Memory B cell (primary cell): ENCODE results near the gene RCAN1.
A peak's percentile ranks its signal among the peaks of the same experiment; 100 is the strongest.
"Not testable (repeated sequence)": the region's sequence is repeated elsewhere in the genome, so short reads cannot be mapped to it uniquely, and the experiment has no call there.

ENCODE experiments used
- ATAC-seq: fragments of 150-1000 bp; cut with Tn5 transposase; 2 replicates; pipeline ENCODE4 v1.10.0; 2021; ENCODE audit warnings: low read depth, mild to moderate bottlenecking, moderate library complexity
- DNase-seq, 2 donors: peaks; one replicate each; pipeline ENCODE4 v3.0.0; 2022; ENCODE audit warnings: low spot score in 2 of 2
- H3K27ac Mint-ChIP-seq: one replicate; pipeline ENCODE4 v1.8.0; 2022; ENCODE audit warnings: mild to moderate bottlenecking, moderate library complexity, mixed read lengths
- H3K27me3 Mint-ChIP-seq: one replicate; pipeline ENCODE4 v1.8.0; 2022; ENCODE audit warnings: mixed read lengths
- H3K36me3 Mint-ChIP-seq: one replicate; pipeline ENCODE4 v1.8.0; 2022; ENCODE audit warnings: mild to moderate bottlenecking, mixed read lengths
- H3K4me1 Mint-ChIP-seq: one replicate; pipeline ENCODE4 v1.8.0; 2022; ENCODE audit warnings: mixed read lengths
- H3K4me3 Mint-ChIP-seq: one replicate; pipeline ENCODE4 v1.8.0; 2022; ENCODE audit warnings: mild to moderate bottlenecking, moderate library complexity, mixed read lengths
- H3K9me3 Mint-ChIP-seq: one replicate; pipeline ENCODE4 v1.8.0; 2022; ENCODE audit warnings: mixed read lengths

RCAN1 gene

DNA sequence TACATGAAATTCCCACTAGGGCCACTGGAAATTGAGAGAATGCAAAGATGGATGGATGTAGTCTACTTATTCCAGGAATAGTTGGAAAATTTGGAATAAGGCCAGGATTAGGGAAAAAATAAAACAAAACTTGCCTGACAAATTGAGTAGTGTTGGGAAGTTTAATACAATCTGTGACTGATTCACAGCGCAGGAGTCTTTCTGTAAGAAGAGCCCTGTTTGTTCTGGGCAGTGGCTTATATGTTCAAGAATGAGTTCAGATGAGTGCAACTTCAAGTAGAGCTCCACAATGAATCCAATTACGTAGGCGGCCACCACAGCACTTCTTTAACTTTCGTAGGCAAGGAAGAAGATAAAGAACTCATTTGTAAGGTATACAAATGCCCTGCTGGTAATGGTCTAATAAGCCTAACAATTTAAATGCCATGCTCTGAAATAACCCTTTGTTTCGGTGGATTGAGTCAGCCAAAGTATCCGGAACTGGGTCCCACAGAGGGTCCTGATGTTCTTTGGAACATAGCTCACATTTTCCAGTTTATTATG, 55.8 kb downstream of the RCAN1 start:
- H3K27me3 Mint-ChIP-seq: no peaks in the 10 kb centered on the region
- H3K27ac Mint-ChIP-seq: no peak overlapping the region
- H3K9me3 Mint-ChIP-seq: peaks cover 4% of the 10 kb centered on the region
- ATAC-seq (no peak), DNase-seq (no peak)
- no peaks in the 10 kb centered on the region for H3K4me1 Mint-ChIP-seq
- H3K36me3 Mint-ChIP-seq: peaks cover 15% of the 10 kb centered on the region
- H3K4me3 Mint-ChIP-seq: no peak overlapping the region

- Mint-ChIP-seq H3K27me3 (no peaks in the 10 kb centered on the region), H3K9me3 (no peaks in the 10 kb centered on the region), H3K36me3 (peaks cover 10% of the 10 kb centered on the region), H3K27ac (no peak overlapping the region), H3K4me1 (no peaks in the 10 kb centered on the region), H3K4me3 (no peak overlapping the region)
- DNase-seq: no peak
- ATAC-seq: no peak
These were observed 56.7 kb downstream of the RCAN1 start for GRCh38 chr21:34558166-34558565.

DNA sequence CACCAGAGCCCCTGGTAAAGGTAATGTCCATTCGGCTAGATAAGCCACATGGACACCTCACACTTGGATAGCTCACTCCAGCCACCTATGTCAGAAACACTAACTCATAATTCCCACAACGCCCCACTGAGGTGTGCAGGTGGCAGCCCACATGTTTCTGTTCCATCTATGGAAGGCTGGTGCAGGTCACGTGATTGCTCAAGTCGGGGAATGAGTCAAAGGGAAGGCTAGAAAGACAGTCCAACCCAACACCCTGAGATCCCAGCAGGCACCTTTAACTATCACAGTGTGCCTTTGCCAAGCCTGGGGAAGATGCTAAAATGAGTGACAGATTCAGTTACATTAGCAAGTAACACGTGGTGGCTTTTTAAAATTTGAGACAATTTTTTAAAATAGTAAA, 57.7 kb downstream of the RCAN1 start:
- Mint-ChIP-seq H3K36me3 (peaks cover 8% of the 10 kb centered on the region), H3K4me1 (no peaks in the 10 kb centered on the region), H3K27ac (no peak overlapping the region), H3K27me3 (no peaks in the 10 kb centered on the region), H3K4me3 (no peak overlapping the region), H3K9me3 (no peaks in the 10 kb centered on the region)
- ATAC-seq: no peak
- DNase-seq: no peak

DNA sequence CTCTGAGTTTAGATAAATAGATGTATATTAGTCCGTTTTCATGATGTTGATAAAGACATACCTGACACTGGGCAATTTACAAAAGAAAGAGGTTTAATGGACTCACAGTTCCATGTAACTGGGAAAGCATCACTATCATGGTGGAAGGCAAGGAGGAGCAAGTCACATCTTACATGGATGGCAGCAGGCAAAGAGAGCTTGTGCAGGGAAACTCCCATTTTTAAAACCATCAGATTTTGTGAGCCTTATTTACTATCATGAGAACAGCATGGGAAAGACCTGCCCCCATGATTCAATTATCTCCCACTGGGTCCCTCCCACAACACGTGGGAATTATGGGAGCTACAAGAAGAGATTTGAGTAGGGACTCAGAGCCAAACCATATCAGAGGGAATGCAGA, 60.2 kb downstream of the RCAN1 start:
- not testable (repeated sequence) for H3K27ac Mint-ChIP-seq, ATAC-seq, H3K4me1 Mint-ChIP-seq, H3K4me3 Mint-ChIP-seq, H3K9me3 Mint-ChIP-seq, DNase-seq, H3K36me3 Mint-ChIP-seq, H3K27me3 Mint-ChIP-seq

GRCh38 chr21:34554227-34554626, 60.7 kb downstream of the RCAN1 start:
- Mint-ChIP-seq H3K9me3 (no peaks in the 10 kb centered on the region), H3K27ac (no peak overlapping the region), H3K27me3 (no peaks in the 10 kb centered on the region), H3K36me3 (peaks cover 10% of the 10 kb centered on the region), H3K4me1 (no peaks in the 10 kb centered on the region), H3K4me3 (no peak overlapping the region)
- ATAC-seq: no peak
- no peak for DNase-seq

- DNase-seq: no peak
- Mint-ChIP-seq H3K36me3 (peaks cover 10% of the 10 kb centered on the region), H3K4me1 (no peaks in the 10 kb centered on the region), H3K9me3 (no peaks in the 10 kb centered on the region), H3K4me3 (no peak overlapping the region), H3K27ac (no peak overlapping the region), H3K27me3 (no peaks in the 10 kb centered on the region)
- no peak for ATAC-seq
These were observed 61.6 kb downstream of the RCAN1 start for GRCh38 chr21:34553151-34553952.

DNA sequence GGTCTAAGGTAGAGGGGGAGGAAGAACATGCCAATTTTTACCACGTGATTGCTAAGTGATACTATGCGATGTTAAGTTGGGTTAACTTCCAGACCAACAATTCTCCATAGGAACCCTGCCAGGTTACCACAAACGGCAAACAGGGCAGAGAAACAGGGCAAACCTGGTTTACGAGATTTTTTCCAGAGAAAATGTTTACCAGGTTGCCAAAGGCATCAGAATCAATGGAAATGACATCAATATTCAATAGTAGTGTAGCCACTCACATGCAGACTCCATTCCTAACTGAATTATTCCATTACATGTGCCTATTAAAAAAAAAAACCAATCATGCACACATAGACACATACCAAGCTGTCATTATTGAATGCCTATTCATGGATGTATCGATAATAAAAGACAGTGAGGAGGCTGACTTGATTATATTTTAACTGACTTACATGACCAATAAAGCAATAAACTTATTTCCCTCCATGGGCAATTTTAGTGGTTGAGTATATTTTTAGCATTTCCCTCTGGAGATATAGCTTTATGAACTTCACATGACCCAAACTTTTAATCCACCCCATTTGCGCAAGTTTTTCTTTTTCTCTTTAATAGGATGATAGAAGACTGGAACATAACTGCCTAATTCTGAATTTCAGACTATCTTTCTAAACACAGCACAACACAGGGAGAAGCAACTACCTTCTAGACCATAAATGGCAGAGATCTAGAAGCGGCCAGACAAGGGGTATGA, 62.4 kb downstream of the RCAN1 start:
- H3K27ac Mint-ChIP-seq: no peak overlapping the region
- H3K36me3 Mint-ChIP-seq: peaks cover 10% of the 10 kb centered on the region
- ATAC-seq: no peak
- H3K27me3 Mint-ChIP-seq: no peaks in the 10 kb centered on the region
- H3K4me1 Mint-ChIP-seq: no peaks in the 10 kb centered on the region
- no peaks in the 10 kb centered on the region for H3K9me3 Mint-ChIP-seq
- no peak overlapping the region for H3K4me3 Mint-ChIP-seq
- DNase-seq: no peak

GRCh38 chr21:34550182-34550799, 64.6 kb downstream of the RCAN1 start:
- ATAC-seq (no peak), DNase-seq (no peak)
- Mint-ChIP-seq H3K27me3 (no peaks in the 10 kb centered on the region), H3K4me3 (no peak overlapping the region), H3K27ac (no peak overlapping the region), H3K9me3 (no peaks in the 10 kb centered on the region), H3K36me3 (peaks cover 9% of the 10 kb centered on the region), H3K4me1 (peaks cover 10% of the 10 kb centered on the region)

DNA sequence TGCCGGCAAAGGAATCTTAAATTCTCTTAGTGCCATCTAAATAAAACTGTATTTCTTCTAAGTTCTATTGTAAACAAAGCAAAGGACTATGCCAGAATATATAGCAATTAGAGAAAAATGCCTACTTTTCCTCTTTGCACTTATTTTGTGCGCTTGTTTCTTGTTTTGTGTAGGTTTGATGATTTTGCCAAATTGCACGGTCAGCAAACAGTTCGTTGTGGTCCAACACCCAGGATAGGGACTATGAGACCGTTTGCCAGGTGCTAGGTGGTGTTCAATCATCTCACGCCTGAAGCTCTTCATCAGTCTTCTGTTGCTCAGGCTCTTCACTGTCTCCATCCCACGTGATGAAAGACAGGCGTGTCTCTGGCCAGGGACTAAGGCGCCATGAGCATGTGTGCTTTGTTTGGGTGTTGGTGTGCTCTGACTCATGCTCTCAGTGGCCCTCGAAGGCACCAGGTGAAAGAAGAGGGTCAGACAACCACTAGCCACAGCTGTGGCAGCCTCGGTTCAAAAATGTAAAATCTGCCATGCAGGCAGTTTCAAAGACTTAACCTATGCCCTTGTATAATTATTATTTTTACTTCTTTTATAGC, 66.0 kb downstream of the RCAN1 start:
- Mint-ChIP-seq H3K4me1 (peaks cover 17% of the 10 kb centered on the region), H3K4me3 (no peak overlapping the region)
- ATAC-seq: no peak

DNA sequence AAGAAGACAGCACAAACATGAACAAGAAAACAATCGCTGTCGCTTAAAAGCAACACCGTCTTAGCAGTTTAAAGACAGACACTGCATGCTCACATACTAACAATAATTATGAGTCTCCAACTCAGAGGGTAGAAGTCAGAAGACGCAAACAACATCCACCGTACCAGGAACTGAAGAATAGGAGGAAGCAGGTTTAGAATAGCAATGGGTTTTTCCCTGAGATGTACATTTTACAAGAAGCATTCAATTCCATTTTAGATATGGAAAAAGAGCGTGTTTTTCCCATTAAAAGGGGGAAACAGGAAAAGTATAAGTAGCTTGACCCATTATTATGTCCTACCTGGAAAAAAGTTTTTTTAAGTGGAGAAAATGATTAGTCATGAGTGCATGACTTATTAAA, 68.4 kb downstream of the RCAN1 start:
- H3K4me1 Mint-ChIP-seq: peaks cover 17% of the 10 kb centered on the region

More for the DNA sequence above, 66.0 kb downstream of the RCAN1 start:
- no peak for DNase-seq
- Mint-ChIP-seq H3K27ac (no peak overlapping the region), H3K36me3 (peaks cover 2% of the 10 kb centered on the region), H3K9me3 (no peaks in the 10 kb centered on the region), H3K27me3 (no peaks in the 10 kb centered on the region)

GRCh38 chr21:34545079-34545884, 69.6 kb downstream of the RCAN1 start:
- peak; percentile 9 to 18 for DNase-seq
- H3K27me3 Mint-ChIP-seq: no peaks in the 10 kb centered on the region
- H3K36me3 Mint-ChIP-seq: peaks cover 9% of the 10 kb centered on the region
- H3K9me3 Mint-ChIP-seq: no peaks in the 10 kb centered on the region
- peaks cover 17% of the 10 kb centered on the region for H3K4me1 Mint-ChIP-seq
- peak overlapping the region; percentile 56 for H3K4me3 Mint-ChIP-seq
- H3K27ac Mint-ChIP-seq: no peak overlapping the region
- peak; percentile 87 for ATAC-seq

More for the DNA sequence above, 68.4 kb downstream of the RCAN1 start:
- peak overlapping the region; percentile 31 for H3K4me3 Mint-ChIP-seq
- H3K27me3 Mint-ChIP-seq: no peaks in the 10 kb centered on the region
- peaks cover 10% of the 10 kb centered on the region for H3K36me3 Mint-ChIP-seq
- DNase-seq (no peak), ATAC-seq (no peak)
- peak overlapping the region; percentile 7 for H3K27ac Mint-ChIP-seq
- H3K9me3 Mint-ChIP-seq: no peaks in the 10 kb centered on the region

DNA sequence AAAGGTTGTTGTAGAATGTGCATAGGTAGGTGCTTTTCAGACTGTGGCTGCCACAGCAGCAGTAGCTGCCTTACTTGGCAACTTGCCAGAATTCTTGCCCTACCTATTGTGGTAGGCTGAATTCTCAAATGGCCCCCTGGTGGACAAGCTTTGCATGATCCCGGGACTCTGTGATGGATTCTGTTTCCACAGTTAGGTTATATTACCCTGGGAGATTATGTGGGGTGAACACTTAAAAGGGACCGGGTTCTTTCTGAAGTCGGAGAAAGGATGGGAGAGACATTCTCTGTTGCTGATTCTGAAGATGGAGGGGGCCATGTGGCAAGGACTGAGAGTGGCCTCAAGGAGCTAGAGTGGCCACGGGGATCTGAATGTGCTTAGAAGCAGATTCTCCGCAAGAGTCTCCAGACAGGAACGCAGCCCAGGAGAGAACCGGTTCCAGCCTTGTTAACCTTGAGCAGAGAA, 70.8 kb downstream of the RCAN1 start:
- H3K36me3 Mint-ChIP-seq: peaks cover 8% of the 10 kb centered on the region
- H3K4me3 Mint-ChIP-seq: no peak overlapping the region
- H3K4me1 Mint-ChIP-seq: peaks cover 17% of the 10 kb centered on the region
- no peak overlapping the region for H3K27ac Mint-ChIP-seq
- ATAC-seq (peak; percentile 38), DNase-seq (peak in 1 of 2 donors; percentile 16)
- H3K27me3 Mint-ChIP-seq: no peaks in the 10 kb centered on the region
- H3K9me3 Mint-ChIP-seq: no peaks in the 10 kb centered on the region

GRCh38 chr21:34543017-34543416, 71.9 kb downstream of the RCAN1 start:
- H3K36me3 Mint-ChIP-seq: peaks cover 8% of the 10 kb centered on the region
- H3K4me3 Mint-ChIP-seq: no peak overlapping the region
- no peaks in the 10 kb centered on the region for H3K9me3 Mint-ChIP-seq
- H3K27me3 Mint-ChIP-seq: no peaks in the 10 kb centered on the region
- ATAC-seq (no peak), DNase-seq (no peak)
- no peak overlapping the region for H3K27ac Mint-ChIP-seq
- H3K4me1 Mint-ChIP-seq: peaks cover 17% of the 10 kb centered on the region
